Fibroblast of skin of left quadriceps (primary cell): ENCODE results near the gene TTC23L.
"Not testable (repeated sequence)": the region's sequence is repeated elsewhere in the genome, so short reads cannot be mapped to it uniquely, and the experiment has no call there.

Experiments
- DNase-seq, 2 experiments: peaks; one replicate each; pipeline ENCODE4 v3.0.0-alpha.2; 2013; ENCODE audit warnings: low read depth in 2 of 2

Gene TTC23L

GRCh38 chr5:34838785-34839714, at the start of gene TTC23L:
Gene TTC23L (plus strand): TSS chr5:34839164. CDS start chr5:34840672, 1,508 bp downstream.
- peak; percentile 56 for DNase-seq

GRCh38 chr5:34789639-34790038, 49.3 kb upstream of the TTC23L start:
- DNase-seq, result no peak

- no peak for DNase-seq
These were observed 48.9 kb upstream of the TTC23L start for GRCh38 chr5:34790069-34790468.

GRCh38 chr5:34791761-34792244, 47.2 kb upstream of the TTC23L start:
- no peak for DNase-seq

- no peak for DNase-seq
These were observed 36.0 kb upstream of the TTC23L start for GRCh38 chr5:34802834-34803563.

- DNase-seq, result no peak
These were observed 34.8 kb upstream of the TTC23L start for GRCh38 chr5:34803974-34804732.

- DNase-seq, result no peak
These were observed 34.1 kb upstream of the TTC23L start for GRCh38 chr5:34804913-34805312.

GRCh38 chr5:34806532-34806931, 32.4 kb upstream of the TTC23L start:
- no peak for DNase-seq

GRCh38 chr5:34811706-34812105, 27.3 kb upstream of the TTC23L start:
- no peak for DNase-seq

- DNase-seq, result no peak
These were observed 25.5 kb upstream of the TTC23L start for GRCh38 chr5:34813509-34813908.

GRCh38 chr5:34817558-34818351, 21.2 kb upstream of the TTC23L start:
- no peak for DNase-seq

- no peak for DNase-seq
These were observed 20.2 kb upstream of the TTC23L start for GRCh38 chr5:34818717-34819116.

- no peak for DNase-seq
These were observed 18.4 kb upstream of the TTC23L start for GRCh38 chr5:34820593-34820992.

GRCh38 chr5:34822956-34823715, 15.8 kb upstream of the TTC23L start:
- DNase-seq, result no peak

- no peak for DNase-seq
These were observed 12.6 kb upstream of the TTC23L start for GRCh38 chr5:34826347-34826746.

- DNase-seq, result no peak
These were observed 11.1 kb upstream of the TTC23L start for GRCh38 chr5:34827588-34828506.

GRCh38 chr5:34830827-34831226, 8.1 kb upstream of the TTC23L start:
- not testable (repeated sequence) for DNase-seq

- no peak for DNase-seq
These were observed 7.7 kb upstream of the TTC23L start for GRCh38 chr5:34831303-34831702.

- no peak for DNase-seq
These were observed 6.4 kb upstream of the TTC23L start for GRCh38 chr5:34832568-34832967.
